GM18498 (cell line): ENCODE measurements around the gene FXYD2.
"Not testable (repeated sequence)": the region's sequence is repeated elsewhere in the genome, so short reads cannot be mapped to it uniquely, and the experiment has no call there.

Experiments used
- ATAC-seq: cut with Tn5 transposase; IDR thresholded peaks from one replicate; pipeline ENCODE4 v1.9.1; 2021; ENCODE audit warnings: mild to moderate bottlenecking, moderate library complexity; ENCODE audit not compliant: unreplicated experiment

FXYD2 gene

DNA sequence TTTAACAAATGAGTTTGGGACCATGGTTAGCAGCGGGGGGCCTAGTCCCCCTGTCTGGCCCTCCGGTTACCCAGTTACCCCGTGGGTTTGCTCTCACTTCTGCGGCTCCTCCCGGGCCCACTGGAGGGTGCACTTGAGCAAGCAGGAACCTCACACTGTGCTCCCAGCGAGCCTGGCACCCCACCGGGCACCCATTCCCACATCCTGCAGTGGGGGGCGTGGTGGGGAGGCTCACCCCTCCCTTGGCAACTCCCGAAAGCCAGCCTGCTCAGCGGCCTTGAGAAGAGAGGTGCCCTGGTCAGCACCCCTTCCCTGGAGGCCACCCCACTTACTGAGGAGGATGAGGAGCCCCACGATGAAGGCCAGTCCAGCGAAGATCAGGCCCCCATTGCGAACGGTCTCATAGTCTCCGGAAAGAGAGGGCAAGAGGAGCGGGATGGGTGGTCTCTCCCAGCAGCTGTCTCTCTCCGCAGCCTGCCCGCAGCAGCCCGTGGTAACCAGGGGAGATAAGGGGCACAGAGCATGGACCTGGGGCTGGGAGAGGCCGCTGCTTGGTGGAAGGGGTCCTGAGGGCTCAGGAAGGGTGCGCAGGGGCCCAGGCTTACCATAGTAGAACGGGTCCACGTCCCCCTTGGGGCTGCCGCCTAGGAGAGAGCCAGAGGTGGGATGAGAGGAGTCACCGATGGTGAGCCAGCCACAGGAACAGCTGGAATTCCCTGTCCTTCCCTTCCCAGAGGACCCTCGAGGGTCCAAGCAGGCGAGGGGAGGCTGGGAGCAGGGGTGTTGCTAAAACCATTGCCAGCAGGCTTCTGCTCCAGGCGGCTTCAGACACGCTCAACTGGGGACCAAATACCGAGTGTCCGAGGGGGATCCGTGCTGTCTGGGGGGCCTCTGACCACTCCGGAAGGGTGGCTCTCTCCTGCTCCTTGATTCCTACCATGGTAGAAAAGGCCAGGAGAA lies 2.2 kb downstream of the FXYD2 start:
- no peak for ATAC-seq

- ATAC-seq: no peak
These were observed 3.1 kb downstream of the FXYD2 start for GRCh38 chr11:117821431-117821830.

DNA sequence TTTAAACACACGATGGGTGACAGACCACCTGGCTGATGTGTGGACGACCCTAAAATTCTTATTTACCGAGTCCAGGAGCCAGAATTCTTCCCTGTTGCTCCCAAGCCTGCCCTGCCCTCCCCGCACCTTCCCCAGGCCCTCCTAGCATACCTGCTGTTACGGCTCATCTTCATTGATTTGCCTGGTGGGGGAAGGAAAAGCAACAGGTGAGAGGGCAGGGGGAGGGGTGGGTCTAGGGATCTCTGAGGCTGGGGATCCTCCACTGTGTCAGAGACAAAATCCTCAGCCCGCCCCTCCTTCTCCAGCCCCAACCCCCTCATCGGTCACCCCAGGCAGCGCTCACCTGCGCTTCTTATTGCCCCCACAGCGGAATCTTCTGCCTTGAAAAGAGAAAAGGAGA lies 4.0 kb downstream of the FXYD2 start:
- no peak for ATAC-seq

DNA sequence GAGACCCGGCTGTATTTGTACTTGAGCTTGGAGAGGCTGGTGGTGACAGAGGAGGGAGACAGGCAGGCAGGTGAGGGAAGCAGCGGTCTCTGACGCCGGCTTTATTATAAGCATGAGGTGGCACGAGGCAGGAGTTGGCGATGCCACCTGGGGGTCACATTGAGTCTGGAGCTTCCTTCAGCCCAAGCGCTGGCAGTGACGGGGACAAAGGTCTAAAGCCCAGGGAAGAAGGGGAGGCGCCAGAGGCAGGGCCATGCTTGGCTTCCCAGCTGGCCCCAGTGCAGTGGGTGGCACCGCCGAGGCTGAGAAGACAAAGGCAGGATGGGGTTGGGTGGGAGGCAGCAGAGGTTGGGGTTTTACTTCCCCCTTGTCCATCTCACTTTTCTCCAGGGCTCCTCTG lies 4.5 kb downstream of the FXYD2 start:
- no peak for ATAC-seq

DNA sequence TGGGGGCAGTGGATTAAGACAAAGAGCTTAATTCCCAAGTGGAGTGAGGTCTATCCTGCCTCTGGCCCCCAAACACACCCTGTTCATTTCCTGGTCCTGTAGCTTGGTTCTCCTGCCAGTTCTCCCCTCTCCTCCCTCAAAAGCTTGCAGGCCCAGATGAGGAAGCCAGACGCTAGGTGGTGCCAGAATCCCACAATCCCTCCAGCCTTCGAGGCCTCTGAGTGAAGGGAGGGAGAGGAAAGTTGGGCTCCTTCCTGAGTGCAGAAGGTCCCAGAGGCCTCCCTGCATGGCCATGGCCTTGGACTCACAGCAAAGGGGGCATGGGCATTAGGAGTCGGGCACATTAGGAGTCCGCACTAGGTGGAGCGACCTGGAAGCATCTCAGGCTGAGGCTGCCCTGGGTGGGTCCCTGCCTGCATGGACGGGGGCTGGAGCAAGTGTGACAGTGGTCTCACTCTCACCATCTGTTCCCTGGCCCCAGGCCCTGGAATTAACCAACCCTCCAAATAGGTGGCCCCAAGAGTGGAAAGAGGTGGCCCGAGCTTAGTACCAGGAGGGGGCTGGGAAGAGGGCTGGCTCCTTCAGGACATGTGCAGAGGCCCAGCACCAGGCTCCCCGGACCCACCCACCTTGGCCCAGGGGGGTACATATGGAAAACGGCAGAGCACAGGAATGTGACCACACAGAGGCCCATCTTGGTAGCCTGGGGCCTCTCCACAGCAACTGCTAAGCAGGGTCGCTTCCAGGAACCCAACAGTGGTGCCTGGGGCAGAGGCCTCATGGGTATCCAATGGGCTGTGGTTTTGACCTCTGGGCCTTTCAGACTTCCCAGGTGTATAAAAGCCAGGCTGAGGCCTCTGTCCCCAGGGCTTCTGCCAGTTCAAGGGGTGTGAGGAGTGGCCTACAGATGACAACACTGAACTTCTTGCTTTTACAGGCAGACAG lies 5.2 kb downstream of the FXYD2 start:
- no peak for ATAC-seq

GRCh38 chr11:117818041-117818873 lies 6.3 kb downstream of the FXYD2 start:
- peak; percentile 25 for ATAC-seq

- peak; percentile 21 for ATAC-seq
These were observed 7.0 kb downstream of the FXYD2 start for GRCh38 chr11:117817368-117818040.

DNA sequence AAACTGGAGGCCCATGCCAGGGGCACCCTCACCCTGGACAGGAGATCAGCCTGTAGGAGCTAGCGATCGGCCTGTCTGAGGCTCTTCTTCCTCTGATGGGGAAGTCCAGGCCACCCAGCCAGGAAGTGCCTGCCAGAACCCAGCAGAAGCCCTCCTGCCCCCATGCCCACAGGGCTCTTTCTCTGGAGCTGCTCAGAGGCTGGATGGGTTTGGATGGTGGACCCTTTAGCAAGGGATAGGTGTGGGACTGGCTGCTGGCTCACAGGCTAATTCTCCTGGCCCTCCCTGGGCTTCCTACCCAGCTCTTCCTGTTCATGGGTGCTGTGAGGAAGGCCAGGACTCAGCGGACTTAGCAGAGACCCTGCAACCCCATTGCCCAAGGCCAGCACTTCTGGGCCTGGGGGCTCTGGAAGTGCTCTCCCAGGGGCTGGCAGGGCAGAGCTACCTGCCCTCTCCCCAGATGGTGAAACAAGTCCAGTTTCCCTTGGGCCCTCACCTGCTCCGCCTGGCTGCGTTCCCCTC lies 7.6 kb downstream of the FXYD2 start:
- ATAC-seq: no peak

DNA sequence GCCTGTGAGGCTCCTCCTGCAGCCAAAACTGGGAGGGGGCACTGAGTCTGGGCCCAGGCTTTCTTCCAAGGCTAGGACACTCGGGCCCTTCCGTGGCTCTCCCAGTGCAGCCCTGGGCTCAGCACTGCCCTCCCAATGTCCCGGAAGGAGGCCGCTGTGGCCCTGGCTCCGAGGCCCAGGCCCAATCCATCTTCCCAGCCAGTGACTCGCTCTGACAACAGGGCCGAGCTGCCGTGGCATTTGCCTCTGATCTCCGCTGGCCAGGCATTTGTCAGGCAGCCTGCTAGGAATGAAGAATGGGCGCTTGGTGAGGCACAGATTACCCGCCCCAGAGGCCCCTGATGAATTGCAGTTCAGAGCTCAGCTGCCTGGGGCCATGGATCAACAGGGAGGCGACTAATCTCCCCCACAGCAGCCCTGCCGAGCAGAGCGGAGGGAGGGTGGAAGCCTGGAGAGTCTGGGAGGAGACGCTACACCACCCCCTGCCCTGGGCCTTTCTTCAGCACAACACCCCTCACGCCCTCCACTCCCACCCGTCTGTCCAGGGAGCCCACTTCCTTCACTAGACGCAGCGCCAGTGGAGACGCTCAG lies 8.3 kb downstream of the FXYD2 start:
- no peak for ATAC-seq

DNA sequence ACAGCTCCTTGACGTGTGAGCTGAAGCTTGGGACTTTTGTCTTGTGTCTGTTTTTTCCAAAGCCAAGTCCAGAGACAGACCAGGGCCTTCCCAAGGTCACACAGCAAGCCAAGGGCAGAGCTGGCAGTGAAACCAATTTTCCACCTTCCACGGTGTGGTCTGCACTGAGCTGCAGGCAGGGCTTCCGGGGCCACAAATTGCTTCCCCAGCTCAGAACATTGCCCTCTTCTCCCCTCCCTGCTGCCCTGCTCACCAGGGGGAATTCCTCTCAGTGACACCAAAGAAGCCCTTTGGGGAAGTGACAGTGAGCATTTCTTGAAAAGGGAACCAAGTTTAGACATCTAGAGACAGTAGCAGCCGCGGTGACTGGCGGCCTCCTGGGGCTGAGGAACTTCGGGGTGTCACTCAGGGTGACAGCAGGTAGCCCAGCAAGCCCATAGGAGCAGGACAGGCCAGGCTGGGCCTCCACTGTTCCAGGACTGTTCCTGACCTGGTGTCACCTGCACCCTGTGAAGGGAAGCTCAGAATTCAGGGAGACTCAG lies 9.2 kb downstream of the FXYD2 start:
- peak; percentile 59 for ATAC-seq

DNA sequence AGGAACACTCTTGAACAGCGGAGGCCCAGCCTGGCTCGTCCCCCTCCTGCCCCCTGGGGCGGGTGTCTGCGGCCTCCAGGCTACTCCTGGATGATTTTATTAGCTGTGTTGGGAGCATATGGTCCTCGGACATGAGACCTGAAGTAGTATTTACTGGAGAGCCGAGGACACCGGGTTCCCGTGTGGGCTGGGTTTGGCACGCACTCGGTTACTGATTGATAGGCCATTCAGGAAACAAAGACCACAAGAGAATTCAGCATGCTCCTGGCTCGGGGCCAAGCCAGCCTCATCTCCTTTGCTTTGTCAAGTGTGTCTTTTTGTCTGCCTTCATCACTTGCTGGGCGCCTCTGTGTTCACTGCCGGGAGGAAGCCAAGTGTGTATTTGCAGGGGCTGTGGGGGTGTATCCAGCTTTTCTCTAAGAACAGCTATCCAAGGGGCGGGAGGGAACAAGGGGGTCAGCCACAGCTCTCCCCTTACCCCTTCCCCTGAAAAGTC lies 9.7 kb downstream of the FXYD2 start:
- ATAC-seq: peak; percentile 45

DNA sequence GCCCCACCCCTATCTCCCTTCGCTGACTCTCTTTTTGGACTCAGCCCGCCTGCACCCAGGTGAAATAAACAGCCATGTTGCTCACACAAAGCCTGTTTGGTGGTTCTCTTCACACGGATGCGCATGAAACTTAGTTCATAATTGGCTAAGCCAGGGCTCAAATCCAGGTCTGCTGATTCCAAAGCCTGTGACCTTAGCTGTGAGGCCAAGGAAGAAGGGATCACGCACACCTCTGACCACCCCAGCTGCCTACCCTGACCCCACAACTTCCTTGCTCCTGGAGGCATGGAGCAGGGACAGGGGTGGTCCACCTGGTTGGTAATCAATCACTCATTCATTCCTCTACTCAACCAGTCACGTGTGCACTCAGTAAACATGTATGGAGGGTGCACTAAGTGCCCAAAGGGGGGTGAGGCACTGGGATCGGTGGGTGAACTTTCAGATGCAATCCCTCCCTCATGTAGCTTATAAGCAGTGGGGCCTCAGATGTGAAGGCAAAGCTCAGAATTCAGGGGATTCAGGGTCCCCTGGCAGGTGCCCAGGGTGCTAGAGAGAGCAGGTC lies 10.3 kb downstream of the FXYD2 start:
- peak; percentile 7 for ATAC-seq

DNA sequence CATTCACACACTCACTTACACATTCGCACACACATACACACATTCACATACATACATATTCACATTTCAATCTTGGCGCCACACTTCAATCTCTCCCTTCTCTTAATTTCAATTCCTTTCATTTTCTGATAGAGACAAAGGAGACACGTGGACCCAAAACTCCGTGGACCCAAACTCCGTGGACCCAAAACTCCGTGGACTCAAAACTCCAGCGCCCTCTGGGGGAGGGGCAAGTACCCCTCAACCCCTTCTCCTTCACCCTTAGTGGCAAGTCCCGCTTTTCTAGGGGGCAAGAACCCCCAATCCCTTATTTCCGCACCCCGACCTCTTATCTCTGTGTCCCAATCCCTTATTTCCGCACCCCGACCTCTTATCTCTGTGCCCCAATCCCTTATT lies 14.5 kb downstream of the FXYD2 start:
- ATAC-seq: not testable (repeated sequence)

- no peak for ATAC-seq
These were observed 15.1 kb downstream of the FXYD2 start for GRCh38 chr11:117809236-117810055.

GRCh38 chr11:117808784-117809183 lies 15.8 kb downstream of the FXYD2 start:
- ATAC-seq: no peak

DNA sequence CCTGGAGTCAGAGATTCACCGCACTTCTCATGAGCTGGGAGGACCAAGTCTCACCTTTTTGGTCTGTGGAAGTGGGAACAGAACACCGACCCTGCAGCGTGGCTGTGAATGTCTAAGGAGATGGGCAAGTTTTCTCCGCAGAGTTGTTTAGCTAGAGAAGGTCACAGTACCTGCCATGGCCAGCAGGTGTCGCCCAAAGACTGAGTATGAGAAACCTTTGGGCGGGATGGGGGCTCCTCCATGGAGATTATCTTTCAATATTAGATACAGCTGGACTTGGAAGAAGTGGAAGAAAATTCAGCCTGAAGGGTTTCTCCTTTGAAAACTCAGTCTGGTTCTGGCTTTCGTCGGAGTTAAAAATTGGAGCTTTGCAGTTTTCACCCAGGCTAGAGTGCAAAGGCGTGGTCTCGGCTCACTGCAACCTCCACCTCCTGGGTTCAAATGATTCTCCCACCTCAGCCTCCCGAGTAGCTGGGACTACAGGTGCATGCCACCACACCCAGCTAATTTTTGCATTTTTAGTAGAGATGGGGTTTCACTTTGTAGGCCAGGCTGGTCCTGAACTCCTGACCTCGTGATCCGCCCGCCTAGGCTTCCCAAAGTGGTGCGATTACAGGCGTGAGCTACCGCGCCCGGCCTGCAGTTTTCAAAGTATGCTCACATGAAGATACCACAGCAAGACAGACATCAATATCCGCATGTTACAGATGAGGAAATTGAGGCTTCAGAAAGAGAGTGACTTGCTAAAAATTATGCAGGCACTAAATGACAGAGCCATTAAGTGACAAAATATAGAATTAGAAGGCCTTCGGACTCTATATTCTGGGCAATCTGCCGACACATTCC lies 16.8 kb downstream of the FXYD2 start:
- ATAC-seq: no peak

GRCh38 chr11:117806846-117807245 lies 17.7 kb downstream of the FXYD2 start:
- no peak for ATAC-seq
